H9 (cell line): ENCODE measurements around the gene PES1. TPM values are rescaled to one million over a fixed set of nuclear protein-coding genes. Genes with fewer than 3 reads are reported as not detected.

Experiments
- DNase-seq: peaks from one replicate; pipeline ENCODE4 v3.0.0-alpha.2; 2017
- H2AFZ ChIP-seq: one replicate; pipeline ENCODE4 v1.6.1; 2013; ENCODE audit warnings: mild to moderate bottlenecking, low read length, control low read depth, moderate library complexity
- H2AK5ac ChIP-seq: 2 replicates; pipeline ENCODE4 v1.6.1; 2013; ENCODE audit warnings: low read length, control low read depth, mixed read lengths; ENCODE audit not compliant: insufficient read length
- H2BK120ac ChIP-seq: one replicate; pipeline ENCODE4 v1.6.1; 2013; ENCODE audit warnings: low read depth, mild to moderate bottlenecking, low read length, control low read depth, inconsistent platforms; ENCODE audit not compliant: poor library complexity, severe bottlenecking
- H2BK12ac ChIP-seq: 2 replicates; pipeline ENCODE4 v1.6.1; 2013; ENCODE audit warnings: low read length, control low read depth, mixed read lengths, low read depth; ENCODE audit not compliant: insufficient read length
- H2BK15ac ChIP-seq: 2 replicates; pipeline ENCODE4 v1.6.1; 2013; ENCODE audit warnings: low read depth, low read length, control low read depth
- H2BK20ac ChIP-seq: one replicate; pipeline ENCODE4 v1.6.1; 2013; ENCODE audit warnings: low read depth, mild to moderate bottlenecking, low read length, control low read depth, inconsistent platforms; ENCODE audit not compliant: poor library complexity, severe bottlenecking
- H2BK5ac ChIP-seq: 2 replicates; pipeline ENCODE4 v1.6.1; 2013; ENCODE audit warnings: low read length, control low read depth, mixed read lengths; ENCODE audit not compliant: insufficient read length
- H3K14ac ChIP-seq: 2 replicates; pipeline ENCODE4 v1.6.1; 2013; ENCODE audit warnings: low read length, control low read depth; ENCODE audit not compliant: insufficient read depth
- H3K18ac ChIP-seq: 2 replicates; pipeline ENCODE4 v1.6.1; 2013; ENCODE audit warnings: low read depth, mild to moderate bottlenecking, mixed read lengths, low read length, control low read depth; ENCODE audit not compliant: insufficient read length
- H3K23ac ChIP-seq: 2 replicates; pipeline ENCODE4 v1.6.1; 2013; ENCODE audit warnings: low read length, control low read depth, mixed read lengths, low read depth; ENCODE audit not compliant: insufficient read length
- H3K23me2 ChIP-seq: 2 replicates; pipeline ENCODE4 v1.6.1; 2013; ENCODE audit warnings: low read depth, mild to moderate bottlenecking, mixed read lengths, low read length, control low read depth; ENCODE audit not compliant: insufficient read length, poor library complexity, severe bottlenecking
- H3K27ac ChIP-seq: 2 replicates; pipeline ENCODE4 v1.5.1; 2013; ENCODE audit warnings: low read length, control low read depth, mixed read lengths, low read depth; ENCODE audit not compliant: insufficient read length
- H3K27me3 ChIP-seq: 2 replicates; pipeline ENCODE4 v1.6.1; 2013; ENCODE audit warnings: low read length, control low read depth, inconsistent platforms; ENCODE audit not compliant: insufficient read depth
- H3K4ac ChIP-seq: 2 replicates; pipeline ENCODE4 v1.6.1; 2013; ENCODE audit warnings: low read depth, mild to moderate bottlenecking, control low read depth, inconsistent platforms, low read length, moderate library complexity
- H3K4me1 ChIP-seq: 2 replicates; pipeline ENCODE4 v1.6.1; 2013; ENCODE audit warnings: low read length, control low read depth, inconsistent platforms; ENCODE audit not compliant: insufficient read depth
- H3K4me2 ChIP-seq: 2 replicates; pipeline ENCODE4 v1.6.1; 2013; ENCODE audit warnings: low read length, control low read depth, mixed read lengths; ENCODE audit not compliant: insufficient read length, insufficient read depth
- H3K56ac ChIP-seq: 2 replicates; pipeline ENCODE4 v1.6.1; 2013; ENCODE audit warnings: low read depth, mild to moderate bottlenecking, mixed read lengths, low read length, control low read depth; ENCODE audit not compliant: insufficient read length
- H3K79me1 ChIP-seq: 2 replicates; pipeline ENCODE4 v1.6.1; 2013; ENCODE audit warnings: low read depth, mild to moderate bottlenecking, moderate library complexity, low read length, control low read depth, inconsistent platforms; ENCODE audit not compliant: insufficient read depth, poor library complexity, severe bottlenecking
- H3K79me2 ChIP-seq: 2 replicates; pipeline ENCODE4 v1.6.1; 2013; ENCODE audit warnings: low read length, control low read depth, inconsistent platforms; ENCODE audit not compliant: insufficient read depth
- H3K9ac ChIP-seq: 2 replicates; pipeline ENCODE4 v1.6.1; 2013; ENCODE audit warnings: low read length, control low read depth, mixed read lengths; ENCODE audit not compliant: insufficient read length; ENCODE audit errors: extremely low read depth
- H3K9me3 ChIP-seq: one replicate; pipeline ENCODE4 v1.6.1; 2013; ENCODE audit warnings: low read depth, low read length, inconsistent platforms; ENCODE audit not compliant: control insufficient read depth
- H3T11ph ChIP-seq: one replicate; pipeline ENCODE4 v1.6.1; 2013; ENCODE audit warnings: mild to moderate bottlenecking, low read length, control low read depth, inconsistent platforms
- H4K20me1 ChIP-seq: one replicate; pipeline ENCODE4 v1.6.1; 2013; ENCODE audit not compliant: control insufficient read depth, insufficient read length, insufficient read depth
- H4K5ac ChIP-seq: 2 replicates; pipeline ENCODE4 v1.6.1; 2013; ENCODE audit warnings: low read depth, mild to moderate bottlenecking, mixed read lengths, low read length, control low read depth; ENCODE audit not compliant: insufficient read length
- H4K8ac ChIP-seq: replicated peaks from 2 replicates; pipeline ENCODE4 v1.6.1; 2013; ENCODE audit warnings: low read length, control low read depth, mixed read lengths, low read depth; ENCODE audit not compliant: insufficient read length
- H4K91ac ChIP-seq: 2 replicates; pipeline ENCODE4 v1.6.1; 2013; ENCODE audit warnings: low read depth, mild to moderate bottlenecking, moderate library complexity, mixed read lengths, low read length, control low read depth; ENCODE audit not compliant: insufficient read length
- H3K27ac Mint-ChIP-seq, 3 experiments: 2 replicates in 2 of 3; 3 replicates in 1 of 3; pipeline ENCODE4 v1.8.0; 2020 to 2021; ENCODE audit warnings: mixed read lengths in 3 of 3, mild to moderate bottlenecking in 1 of 3, moderate library complexity in 1 of 3
- H3K27me3 Mint-ChIP-seq: 2 replicates; pipeline ENCODE4 v1.8.0; 2021; ENCODE audit warnings: low read depth, mild to moderate bottlenecking, moderate library complexity, mixed read lengths
- H3K36me3 Mint-ChIP-seq, 3 experiments: 2 replicates in 2 of 3; 3 replicates in 1 of 3; pipeline ENCODE4 v1.8.0; 2020 to 2021; ENCODE audit warnings: low read depth in 3 of 3, mixed read lengths in 3 of 3; ENCODE audit not compliant: insufficient read depth in 1 of 3
- H3K4me1 Mint-ChIP-seq, 2 experiments: 2 replicates each; pipeline ENCODE4 v1.8.0; 2020; ENCODE audit warnings: mixed read lengths in 2 of 2
- H3K4me3 Mint-ChIP-seq, 2 experiments: 2 replicates in 1 of 2; 3 replicates in 1 of 2; pipeline ENCODE4 v1.8.0; 2020 to 2021; ENCODE audit warnings: mild to moderate bottlenecking in 2 of 2, mixed read lengths in 2 of 2, moderate library complexity in 1 of 2
- H3K9me3 Mint-ChIP-seq, 2 experiments: 2 replicates in 1 of 2; 3 replicates in 1 of 2; pipeline ENCODE4 v1.8.0; 2020; ENCODE audit warnings: mild to moderate bottlenecking in 2 of 2, mixed read lengths in 2 of 2, moderate library complexity in 1 of 2
- CTCF ChIP-seq: fragments of 200-600 bp; sonication (generic); conservative IDR thresholded peaks from 3 replicates; pipeline ENCODE4 v1.8.0; 2021; ENCODE audit warnings: antibody characterized with exemption, mild to moderate bottlenecking
- WGBS: extraction: QIAGEN DNeasy Blood & Tissue Kit; methylation state at CpG from one replicate; pipeline ENCODE4 v1.1.7; 2013; ENCODE audit warnings: missing lambda C conversion rate, low lambda C conversion rate, mixed read lengths; ENCODE audit not compliant: insufficient read length; ENCODE audit errors: extremely low coverage; 5-methylcytosine and 5-hydroxymethylcytosine counted together
- total RNA-seq: library from RNA; stranded (reverse); gene quantifications from 2 replicates; pipeline ENCODE4 v1.2.1, GENCODE V29; 2021

The PES1 gene
- total RNA-seq, 1 experiment from 2014 or later = 133 TPM

GRCh38 chr22:30526656-30527055 lies 65.1 kb downstream of the PES1 start:
- Histone ChIP-seq H3K4ac (no peak overlapping the region), H3K23me2 (no peaks in the 10 kb centered on the region), H2BK20ac (no peak overlapping the region), H2BK15ac (no peak overlapping the region), H3K14ac (no peak overlapping the region), H3K27ac (no peak overlapping the region), H3K9me3 (no peaks in the 10 kb centered on the region), H4K5ac (no peak overlapping the region), H4K8ac (no peak overlapping the region), H2AFZ (no peak overlapping the region), H3K4me2 (no peak overlapping the region), H3T11ph (no peak overlapping the region), H2AK5ac (no peak overlapping the region), H3K9ac (no peak overlapping the region), H2BK120ac (no peak overlapping the region), H4K20me1 (no peaks in the 10 kb centered on the region), H2BK5ac (no peak overlapping the region), H3K27me3 (no peaks in the 10 kb centered on the region), H3K56ac (no peak overlapping the region), H2BK12ac (no peak overlapping the region), H3K23ac (no peak overlapping the region), H4K91ac (no peak overlapping the region), H3K4me1 (no peaks in the 10 kb centered on the region), H3K79me1 (no peaks in the 10 kb centered on the region), H3K18ac (no peak overlapping the region), H3K79me2 (no peaks in the 10 kb centered on the region)
- H3K27ac Mint-ChIP-seq = no peak overlapping the region
- H3K9me3 Mint-ChIP-seq = no peaks in the 10 kb centered on the region
- H3K36me3 Mint-ChIP-seq = no peaks in the 10 kb centered on the region
- no peak overlapping the region for H3K4me3 Mint-ChIP-seq
- no CpG with 5 or more reads among the region's 4 CpGs for WGBS
- DNase-seq = no peak
- no peaks in the 10 kb centered on the region for H3K4me1 Mint-ChIP-seq
- peaks cover 5% of the 10 kb centered on the region for H3K27me3 Mint-ChIP-seq
- no peak for TF ChIP-seq CTCF

Other genes starting within 250 kb of the PES1 start
- 211 and 225 TPM in 2 replicates for gene SF3A1, start 235.0 kb downstream of the PES1 start, total RNA-seq
- gene CCDC157, start 234.9 kb downstream of the PES1 start, total RNA-seq = 4.3 and 4.8 TPM in 2 replicates
- gene RNF215, start 204.5 kb downstream of the PES1 start, total RNA-seq = 22.6 and 24.5 TPM in 2 replicates
- 8.2 and 8.5 TPM in 2 replicates for gene SEC14L2, start 194.9 kb downstream of the PES1 start, total RNA-seq
- gene MTFP1, start 166.1 kb downstream of the PES1 start, total RNA-seq = 46.8 and 56.8 TPM in 2 replicates
- gene SEC14L3, start 119.9 kb downstream of the PES1 start, total RNA-seq = not detected in 2 replicates
- 0.09 and 0.17 TPM in 2 replicates for gene SEC14L4, start 86.2 kb downstream of the PES1 start, total RNA-seq
- 0.46 and 1.1 TPM in 2 replicates for gene SEC14L6, start 45.2 kb downstream of the PES1 start, total RNA-seq
- 5.1 TPM in 2 replicates for gene GAL3ST1, start 17.2 kb downstream of the PES1 start, total RNA-seq
- 39.0 and 42.2 TPM in 2 replicates for gene TCN2, start 15.3 kb upstream of the PES1 start, total RNA-seq
- 3.7 and 3.9 TPM in 2 replicates for gene SLC35E4, start 43.9 kb upstream of the PES1 start, total RNA-seq
- gene DUSP18, start 76.0 kb upstream of the PES1 start, total RNA-seq = 1.9 and 2.6 TPM in 2 replicates
- gene OSBP2, start 103.0 kb upstream of the PES1 start, total RNA-seq = 3.4 and 3.6 TPM in 2 replicates